GM12801 (cell line): ENCODE results near the gene CPA3.

Experiments
- CTCF ChIP-seq: IDR thresholded peaks from one replicate; pipeline ENCODE4 v1.5.1; 2011; ENCODE audit warnings: control low read depth; ENCODE audit not compliant: insufficient read length; ENCODE audit errors: extremely low read depth

Gene CPA3, protein sequence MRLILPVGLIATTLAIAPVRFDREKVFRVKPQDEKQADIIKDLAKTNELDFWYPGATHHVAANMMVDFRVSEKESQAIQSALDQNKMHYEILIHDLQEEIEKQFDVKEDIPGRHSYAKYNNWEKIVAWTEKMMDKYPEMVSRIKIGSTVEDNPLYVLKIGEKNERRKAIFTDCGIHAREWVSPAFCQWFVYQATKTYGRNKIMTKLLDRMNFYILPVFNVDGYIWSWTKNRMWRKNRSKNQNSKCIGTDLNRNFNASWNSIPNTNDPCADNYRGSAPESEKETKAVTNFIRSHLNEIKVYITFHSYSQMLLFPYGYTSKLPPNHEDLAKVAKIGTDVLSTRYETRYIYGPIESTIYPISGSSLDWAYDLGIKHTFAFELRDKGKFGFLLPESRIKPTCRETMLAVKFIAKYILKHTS

DNA sequence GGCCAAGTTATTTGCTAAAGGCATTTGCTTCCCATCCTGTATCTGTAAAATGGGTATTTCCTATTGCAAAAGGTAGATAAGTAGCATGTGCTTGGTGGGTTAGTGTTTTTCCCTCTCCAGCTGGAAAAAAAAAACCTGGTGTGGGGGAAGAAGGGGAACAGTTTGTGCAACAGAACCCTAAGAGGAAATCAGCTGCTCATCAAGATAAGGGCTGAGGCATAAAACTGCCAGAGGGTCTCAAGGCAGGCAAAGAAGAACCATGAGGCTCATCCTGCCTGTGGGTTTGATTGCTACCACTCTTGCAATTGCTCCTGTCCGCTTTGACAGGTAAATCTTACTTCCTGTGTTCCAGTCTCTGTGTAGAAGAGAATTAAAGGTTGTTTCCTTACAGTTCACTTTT lies at the start of gene CPA3:
CPA3 (plus strand) TSS at position 248 of the 400 bp plus-strand sequence; CDS start at position 260, 12 bp downstream.
- no peak for TF ChIP-seq CTCF

DNA sequence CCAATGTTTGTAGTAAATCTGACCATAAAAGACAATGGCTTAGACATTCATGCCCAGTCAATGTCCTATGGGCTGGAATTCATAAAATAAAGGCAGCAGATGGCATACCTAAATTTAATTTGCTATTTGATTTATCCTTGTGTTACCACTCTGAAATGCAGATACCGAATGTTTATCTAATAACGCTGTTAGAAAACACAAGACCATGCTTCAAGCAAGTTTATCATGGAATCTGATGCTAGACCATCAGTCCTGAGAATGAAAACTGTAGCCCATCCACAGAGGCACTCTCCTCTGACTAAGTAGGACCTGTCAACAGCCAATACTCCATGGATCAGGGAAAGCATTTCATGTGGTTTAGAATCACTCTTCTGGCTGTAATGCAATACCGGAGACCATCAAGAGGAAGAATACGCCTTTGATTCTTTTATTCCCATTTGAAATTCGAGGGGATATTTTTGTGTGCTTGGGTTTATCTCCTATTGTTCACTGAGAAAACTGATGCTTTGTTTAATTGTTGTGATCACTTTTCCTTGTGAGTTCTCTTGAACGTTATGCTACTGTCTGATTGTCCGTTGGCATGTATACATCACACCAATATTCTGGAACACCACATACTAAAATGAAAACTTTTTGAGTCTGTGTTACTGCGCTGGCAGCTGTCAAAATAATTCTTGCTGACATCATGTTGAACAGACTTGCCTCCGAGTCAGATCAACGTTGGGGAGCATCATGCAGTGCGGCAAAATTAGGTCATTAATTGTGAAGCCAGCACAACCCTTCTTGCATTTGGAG lies 49.6 kb upstream of the CPA3 start:
- TF ChIP-seq CTCF: no peak

DNA sequence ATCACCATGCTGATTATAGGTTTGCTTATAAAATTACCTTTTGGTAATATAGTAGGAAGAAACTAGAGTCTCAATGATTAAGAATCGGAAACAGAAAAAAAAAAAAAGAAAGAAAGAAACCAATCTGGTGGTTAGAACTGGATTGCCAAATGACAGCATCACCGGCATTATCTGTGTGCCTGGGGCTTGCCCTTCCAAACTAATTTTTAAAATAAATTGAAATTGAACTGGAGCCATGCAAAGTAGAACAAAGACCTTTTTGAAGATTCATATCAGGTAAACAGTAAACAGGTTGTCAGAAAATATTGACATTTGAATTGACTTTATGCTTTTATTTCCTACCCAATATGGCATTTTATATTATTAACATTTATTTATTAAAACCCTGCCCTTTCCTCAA lies 48.7 kb upstream of the CPA3 start:
- TF ChIP-seq CTCF: no peak

GRCh38 chr3:148816981-148817525 lies 48.0 kb upstream of the CPA3 start:
- TF ChIP-seq CTCF: no peak

GRCh38 chr3:148820361-148821245 lies 44.5 kb upstream of the CPA3 start:
- TF ChIP-seq CTCF: no peak

DNA sequence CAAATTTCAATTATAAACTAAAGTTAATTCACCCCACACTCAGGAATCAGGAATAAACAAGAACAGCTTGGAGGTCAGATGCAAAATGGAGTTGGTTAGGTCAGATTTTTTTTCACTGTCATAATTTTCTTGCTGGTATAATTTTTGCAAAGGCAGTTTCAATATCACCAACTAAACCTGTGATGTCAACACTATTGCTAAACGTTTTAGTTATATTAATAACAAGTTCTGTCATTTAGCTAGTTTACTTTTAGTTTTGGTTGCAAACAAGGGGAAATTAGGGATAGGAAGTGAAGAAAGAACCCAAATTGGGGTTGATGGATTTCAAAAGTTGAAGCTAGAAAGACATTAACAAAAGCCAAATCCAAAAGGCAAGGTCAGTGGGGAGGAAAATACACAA lies 42.1 kb upstream of the CPA3 start:
- no peak for TF ChIP-seq CTCF
